ENCODE results near the gene MELTF. TPM values are rescaled to one million over a fixed set of nuclear protein-coding genes. Genes with fewer than 3 reads are reported as not detected.

MELTF gene
- total and polyA plus RNA-seq, 2 of the 13 experiments (the other 11 are each of a cell fraction or from before 2014, with no cell fraction given), result 3.2 to 7.5 TPM

GRCh38 chr3:196976941-196977340, 52.7 kb downstream of the MELTF start:
- 0 out of 2 replicates have a peak, but pooled peaks have one; percentile 22 for TF ChIP-seq KDM2A (CRISPR knock-in tag; IDR thresholded peaks at IDR 0.05; ENCODE audit: borderline replicate concordance, low read depth)
- TF ChIP-seq CCDC6 (CRISPR knock-in tag; IDR thresholded peaks at IDR 0.05), result no peak
- H3K27me3 ChIP-seq (ENCODE audit: control insufficient read depth in 1 of 2, insufficient read depth in 2 of 2, low read length in 2 of 2), result no peaks in the 10 kb centered on the region
- no TSS peak for BruUV-seq (replicated peaks)
- WGBS (ENCODE audit: low lambda C conversion rate), result 40% methylated on average over 1 of the region's 11 CpGs
- ChIA-PET POLR2A (no interaction called here), CTCF (ENCODE audit: low intra/inter-chr PET ratio, low total read pairs) (no interaction called here)
- H3K4me1 ChIP-seq (ENCODE audit: insufficient read depth, low read length), result peaks cover 51% of the 10 kb centered on the region
- no peaks in the 10 kb centered on the region for H4K20me1 ChIP-seq (ENCODE audit: insufficient read depth, low read length)
- FAIRE-seq (no peak), ATAC-seq (no peak), DNase-seq (ENCODE audit: low spot score) (no peak)
- no peak overlapping the region for H3K9ac ChIP-seq (ENCODE audit: insufficient read depth, low read depth, low read length)
- H2AFZ ChIP-seq (ENCODE audit: low read length), result no peak overlapping the region
- no peak overlapping the region for H3K4me2 ChIP-seq (ENCODE audit: low read depth, low read length)
- no peaks in the 10 kb centered on the region for H3K36me3 ChIP-seq (replicated peaks in 1 of 2; ENCODE audit: control insufficient read depth in 1 of 2, insufficient read depth in 2 of 2, low read length in 2 of 2)
- H3K4me3 ChIP-seq (replicated peaks in 1 of 3; ENCODE audit: insufficient read depth in 1 of 3, low read depth in 2 of 3, low read length in 3 of 3), result no peak overlapping the region
- no peaks in the 10 kb centered on the region for H3K79me2 ChIP-seq (ENCODE audit: insufficient read depth, low read length)
- no peak overlapping the region for H3K27ac ChIP-seq (ENCODE audit: extremely low read length, insufficient read depth, low read length)
- H3K9me3 ChIP-seq (ENCODE audit: low read length), result no peaks in the 10 kb centered on the region
- intact Hi-C loops (cut with micrococcal nuclease; ENCODE audit: unreplicated experiment), result loop anchor here (10.0 kb wide), 1 partner anchor 208 kb away; no protein-coding TSS in a partner anchor
- in situ Hi-C loops (cut with HindIII; ENCODE audit: extremely low pct_ligation_motif_present, low pct_unique_long_range_greater_than_20kb), result loop anchor here (5.0 to 25.0 kb wide), 2 partner anchors 55 to 535 kb away; no protein-coding TSS in a partner anchor

- TF ChIP-seq ZNF687 (CRISPR knock-in tag; IDR thresholded peaks at IDR 0.05) (peak; percentile 16; the same call in 1 of the 2 replicates), JUNB (CRISPR knock-in tag; IDR thresholded peaks at IDR 0.05; ENCODE audit: borderline replicate concordance) (no peak), ZNF770 (CRISPR knock-in tag; IDR thresholded peaks at IDR 0.05) (peak; percentile 95), ZFY (CRISPR knock-in tag; IDR thresholded peaks at IDR 0.05) (peak; percentile 25; the same call in 1 of the 2 replicates)
- Histone ChIP-seq H3K4me2 (ENCODE audit: low read depth, low read length) (peak overlapping the region; percentile 31; the same call in 1 of the 2 replicates), H3K36me3 (replicated peaks in 1 of 2; ENCODE audit: control insufficient read depth in 1 of 2, insufficient read depth in 2 of 2, low read length in 2 of 2) (no peaks in the 10 kb centered on the region), H3K4me1 (ENCODE audit: insufficient read depth, low read length) (peaks cover 52% of the 10 kb centered on the region), H3K4me3 (replicated peaks in 1 of 3; ENCODE audit: insufficient read depth in 1 of 3, low read depth in 2 of 3, low read length in 3 of 3) (no peak overlapping the region), H4K20me1 (ENCODE audit: insufficient read depth, low read length) (no peaks in the 10 kb centered on the region), H3K9me3 (ENCODE audit: low read length) (no peaks in the 10 kb centered on the region), H3K27me3 (ENCODE audit: control insufficient read depth in 1 of 2, insufficient read depth in 2 of 2, low read length in 2 of 2) (no peaks in the 10 kb centered on the region), H3K9ac (ENCODE audit: insufficient read depth, low read depth, low read length) (no peak overlapping the region; the same call in 1 of the 2 replicates), H2AFZ (ENCODE audit: low read length) (no peak overlapping the region), H3K79me2 (ENCODE audit: insufficient read depth, low read length) (no peaks in the 10 kb centered on the region), H3K27ac (ENCODE audit: extremely low read length, insufficient read depth, low read length) (peak overlapping the region; percentile 30)
- no peak for FAIRE-seq
- DNase-seq (ENCODE audit: low spot score), result no peak
- BruUV-seq (replicated peaks), result no TSS peak
- ChIA-PET POLR2A (no interaction called here), CTCF (ENCODE audit: low intra/inter-chr PET ratio, low total read pairs) (no interaction called here)
- in situ Hi-C loops (cut with HindIII; ENCODE audit: extremely low pct_ligation_motif_present, low pct_unique_long_range_greater_than_20kb), result loop anchor here (5.0 to 25.0 kb wide), 2 partner anchors 57 to 537 kb away; no protein-coding TSS in a partner anchor
- ATAC-seq, result peak; percentile 21; the same call in 2 of the 3 replicates
- intact Hi-C loops (cut with micrococcal nuclease; ENCODE audit: unreplicated experiment), result loop anchor here (10.0 kb wide), 1 partner anchor 209 kb away; no protein-coding TSS in a partner anchor
- WGBS (ENCODE audit: low lambda C conversion rate), result 31% methylated on average over 4 of the region's 4 CpGs
Measured at GRCh38 chr3:196975349-196975748, 54.3 kb downstream of the MELTF start.

All from HepG2 (cell line).